Neutrophil (primary cell): ENCODE data around the gene IGSF9.

Experiments used
- H3K27ac ChIP-seq: fragments of 200-600 bp; sonication (generic); 2 replicates; pipeline ENCODE4 v1.5.1; 2016; ENCODE audit warnings: mild to moderate bottlenecking, moderate library complexity
- H3K27me3 ChIP-seq: fragments of 200-600 bp; sonication (generic); 2 replicates; pipeline ENCODE4 v1.6.0; 2016; ENCODE audit warnings: mild to moderate bottlenecking
- H3K36me3 ChIP-seq: fragments of 200-600 bp; sonication (generic); 2 replicates; pipeline ENCODE4 v1.5.1; 2017
- H3K4me1 ChIP-seq, 2 experiments: fragments of 200-600 bp in 1 of 2; sonication (generic) in 1 of 2; 1 replicate in 1 of 2; 2 replicates in 1 of 2; pipeline versions ENCODE4 v1.5.1 to v1.6.1; 2013 to 2016; ENCODE audit warnings: low read depth in 1 of 2, low read length in 1 of 2, mild to moderate bottlenecking in 1 of 2, moderate library complexity in 1 of 2; ENCODE audit not compliant: control insufficient read depth in 1 of 2, insufficient read depth in 1 of 2
- H3K4me3 ChIP-seq, 2 experiments: fragments of 200-600 bp in 1 of 2; sonication (generic) in 1 of 2; 1 replicate in 1 of 2; 2 replicates in 1 of 2; pipeline ENCODE4 v1.5.1; 2013 to 2016; ENCODE audit warnings: low read depth in 1 of 2, low read length in 1 of 2, mild to moderate bottlenecking in 1 of 2, moderate library complexity in 1 of 2
- H3K9me3 ChIP-seq: fragments of 200-600 bp; sonication (generic); 2 replicates; pipeline ENCODE4 v1.5.1; 2016
- TF ChIP-seq, protein P1 (sequence below): fragments of 200-600 bp; sonication (generic); IDR thresholded peaks from 2 replicates; pipeline ENCODE4 v1.5.1; 2016; ENCODE audit warnings: antibody characterized with exemption

The IGSF9 gene

DNA sequence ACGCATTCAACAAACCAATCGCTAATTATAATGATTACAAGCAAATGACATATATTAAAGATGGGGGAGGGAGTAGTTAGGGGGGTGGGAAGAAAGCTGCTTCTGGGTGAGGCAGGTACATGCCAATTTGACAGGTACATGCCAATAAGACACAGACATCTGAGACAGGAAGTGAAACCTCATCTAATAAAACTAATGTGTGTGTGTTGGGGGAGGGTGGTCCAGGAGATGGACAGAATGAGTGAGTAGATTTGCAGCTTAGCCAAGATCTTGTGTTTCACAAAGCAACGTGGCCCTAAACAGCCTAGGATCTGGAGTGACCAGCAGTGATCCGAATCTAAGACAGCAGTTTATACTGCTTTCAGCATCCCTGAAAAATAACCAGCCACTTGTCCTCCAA, 56.2 kb downstream of the IGSF9 start:
- TF ChIP-seq, protein P1, sequence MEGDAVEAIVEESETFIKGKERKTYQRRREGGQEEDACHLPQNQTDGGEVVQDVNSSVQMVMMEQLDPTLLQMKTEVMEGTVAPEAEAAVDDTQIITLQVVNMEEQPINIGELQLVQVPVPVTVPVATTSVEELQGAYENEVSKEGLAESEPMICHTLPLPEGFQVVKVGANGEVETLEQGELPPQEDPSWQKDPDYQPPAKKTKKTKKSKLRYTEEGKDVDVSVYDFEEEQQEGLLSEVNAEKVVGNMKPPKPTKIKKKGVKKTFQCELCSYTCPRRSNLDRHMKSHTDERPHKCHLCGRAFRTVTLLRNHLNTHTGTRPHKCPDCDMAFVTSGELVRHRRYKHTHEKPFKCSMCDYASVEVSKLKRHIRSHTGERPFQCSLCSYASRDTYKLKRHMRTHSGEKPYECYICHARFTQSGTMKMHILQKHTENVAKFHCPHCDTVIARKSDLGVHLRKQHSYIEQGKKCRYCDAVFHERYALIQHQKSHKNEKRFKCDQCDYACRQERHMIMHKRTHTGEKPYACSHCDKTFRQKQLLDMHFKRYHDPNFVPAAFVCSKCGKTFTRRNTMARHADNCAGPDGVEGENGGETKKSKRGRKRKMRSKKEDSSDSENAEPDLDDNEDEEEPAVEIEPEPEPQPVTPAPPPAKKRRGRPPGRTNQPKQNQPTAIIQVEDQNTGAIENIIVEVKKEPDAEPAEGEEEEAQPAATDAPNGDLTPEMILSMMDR, result no peak
- H3K4me1 ChIP-seq, result peaks cover 27 to 44% of the 10 kb centered on the region in 2 experiments
- peak overlapping the region in 1 of 2 experiments; percentile 38 for H3K4me3 ChIP-seq
- H3K27me3 ChIP-seq, result no peaks in the 10 kb centered on the region
- peak overlapping the region; percentile 77 for H3K27ac ChIP-seq
- H3K36me3 ChIP-seq, result no peaks in the 10 kb centered on the region
- H3K9me3 ChIP-seq, result no peaks in the 10 kb centered on the region

DNA sequence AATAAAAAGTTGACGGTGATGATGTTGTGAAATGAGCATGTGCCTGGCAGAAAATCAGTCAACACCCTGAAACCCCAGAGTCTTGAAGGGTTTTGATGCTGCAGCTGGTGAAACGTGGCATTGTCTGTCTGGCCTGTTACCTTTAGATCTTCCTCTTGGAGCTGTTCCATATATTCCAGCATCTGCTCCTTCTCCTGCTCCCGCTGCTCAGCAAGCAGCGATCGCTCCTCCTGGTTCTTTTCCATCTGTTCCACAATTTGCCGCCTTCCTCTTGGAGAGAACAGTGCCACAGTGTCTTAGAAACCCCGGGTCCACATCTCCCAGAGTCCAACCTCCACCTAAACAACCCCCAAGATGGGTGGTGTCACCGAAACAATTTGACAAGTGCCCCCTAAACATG, 61.1 kb downstream of the IGSF9 start:
- no peak overlapping the region for H3K27ac ChIP-seq
- H3K36me3 ChIP-seq, result no peaks in the 10 kb centered on the region
- H3K27me3 ChIP-seq, result no peaks in the 10 kb centered on the region
- H3K4me3 ChIP-seq, result no peak overlapping the region
- TF ChIP-seq, protein P1, result no peak
- H3K4me1 ChIP-seq, result peaks cover 35 to 51% of the 10 kb centered on the region in 2 experiments
- H3K9me3 ChIP-seq, result no peaks in the 10 kb centered on the region

DNA sequence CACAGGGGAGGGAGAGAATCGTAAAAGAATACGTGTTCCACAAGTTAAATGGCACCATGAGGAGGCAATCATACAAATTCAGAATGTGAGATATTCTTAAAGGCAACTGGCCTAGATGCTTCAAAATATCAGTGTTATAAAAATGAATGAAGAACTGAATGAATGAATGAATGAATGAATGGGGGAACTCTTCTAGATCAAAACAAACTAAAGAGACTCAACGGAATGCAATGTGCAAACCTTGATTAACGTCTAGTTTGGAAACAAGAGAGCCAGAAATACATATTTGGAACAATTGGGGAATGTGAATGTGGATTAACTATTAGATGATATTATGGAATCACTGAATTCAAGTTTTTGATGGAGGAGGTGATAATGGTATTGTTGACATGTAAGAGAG, 62.3 kb downstream of the IGSF9 start:
- H3K4me1 ChIP-seq, result peaks cover 43 to 49% of the 10 kb centered on the region in 2 experiments

DNA sequence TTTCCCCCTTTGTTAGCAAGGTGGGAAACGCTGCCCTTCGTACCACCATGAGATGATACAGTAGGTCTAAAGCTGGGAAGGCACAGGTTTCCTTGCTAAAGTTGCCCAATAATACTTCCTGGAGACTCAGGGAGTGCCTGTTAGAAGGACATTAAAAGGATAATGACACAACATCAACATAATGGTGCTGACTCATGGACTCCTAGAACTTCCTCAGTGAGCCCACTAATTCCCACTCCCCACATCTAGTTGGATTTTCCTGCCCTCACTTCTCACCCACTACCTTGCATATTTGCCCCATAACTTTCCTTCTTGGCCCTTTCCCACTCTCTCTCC, 62.9 kb downstream of the IGSF9 start:
- Histone ChIP-seq H3K9me3 (no peaks in the 10 kb centered on the region), H3K36me3 (no peaks in the 10 kb centered on the region), H3K4me1 (peaks cover 47 to 55% of the 10 kb centered on the region in 2 experiments), H3K27ac (peak overlapping the region; percentile 75), H3K27me3 (no peaks in the 10 kb centered on the region), H3K4me3 (no peak overlapping the region)
- TF ChIP-seq, protein P1, result no peak

More for the DNA sequence above, 62.3 kb downstream of the IGSF9 start:
- Histone ChIP-seq H3K27me3 (no peaks in the 10 kb centered on the region), H3K4me3 (no peak overlapping the region), H3K9me3 (no peaks in the 10 kb centered on the region), H3K36me3 (no peaks in the 10 kb centered on the region), H3K27ac (peak overlapping the region; percentile 75)
- TF ChIP-seq, protein P1, result no peak

DNA sequence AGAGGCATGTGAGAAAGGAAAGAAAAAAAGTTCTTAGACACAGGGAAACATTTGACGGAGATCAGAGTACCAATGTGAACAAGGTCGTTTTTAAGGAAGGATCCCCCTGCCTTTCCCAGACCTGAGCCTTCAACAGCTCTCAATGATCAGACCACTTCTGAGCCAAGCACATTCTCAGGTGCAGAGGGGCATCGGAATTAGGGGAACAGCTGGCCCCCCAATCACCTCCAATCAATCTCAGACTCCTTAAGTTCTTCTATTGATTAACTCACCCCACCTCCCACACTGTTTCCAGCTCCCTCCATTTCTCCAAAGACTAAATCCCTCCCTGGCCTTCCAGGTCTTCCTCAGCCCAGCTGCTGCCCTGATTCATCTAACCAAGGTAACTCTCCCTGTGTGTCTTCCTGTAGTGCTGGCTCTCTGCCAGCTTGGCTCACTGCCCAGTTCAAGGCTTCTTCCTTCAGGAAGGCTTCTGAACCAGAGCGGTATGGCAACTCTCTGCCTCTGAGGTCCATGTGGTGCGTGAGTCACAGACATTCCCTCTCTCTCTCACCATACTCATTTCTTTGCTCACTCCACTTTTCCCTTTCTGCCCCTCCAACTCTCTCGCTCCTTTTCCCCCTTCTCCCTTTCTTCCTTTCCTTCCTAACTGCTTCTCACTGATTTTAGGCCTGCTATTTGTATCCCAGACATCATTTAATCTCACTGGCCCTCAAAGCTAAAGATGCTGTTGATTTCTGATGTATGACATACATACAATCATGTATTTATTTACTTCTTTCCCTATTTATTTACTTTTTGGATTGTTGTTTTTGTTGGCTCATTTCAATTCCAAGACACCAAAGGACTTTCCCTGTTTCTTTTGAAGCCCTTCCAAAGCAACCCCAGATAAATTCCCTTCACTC, 63.5 kb downstream of the IGSF9 start:
- Histone ChIP-seq H3K9me3 (no peaks in the 10 kb centered on the region), H3K4me3 (peak overlapping the region in 1 of 2 experiments; percentile 9), H3K4me1 (peaks cover 47 to 52% of the 10 kb centered on the region in 2 experiments), H3K27me3 (no peaks in the 10 kb centered on the region), H3K27ac (peak overlapping the region; percentile 75), H3K36me3 (no peaks in the 10 kb centered on the region)
- TF ChIP-seq, protein P1, result no peak
